GM21786 (cell line): ENCODE measurements around the gene EXOC3.

Source experiments
- ATAC-seq: cut with Tn5 transposase; IDR thresholded peaks from one replicate; pipeline ENCODE4 v1.9.1; 2021; ENCODE audit not compliant: unreplicated experiment

EXOC3 gene

DNA sequence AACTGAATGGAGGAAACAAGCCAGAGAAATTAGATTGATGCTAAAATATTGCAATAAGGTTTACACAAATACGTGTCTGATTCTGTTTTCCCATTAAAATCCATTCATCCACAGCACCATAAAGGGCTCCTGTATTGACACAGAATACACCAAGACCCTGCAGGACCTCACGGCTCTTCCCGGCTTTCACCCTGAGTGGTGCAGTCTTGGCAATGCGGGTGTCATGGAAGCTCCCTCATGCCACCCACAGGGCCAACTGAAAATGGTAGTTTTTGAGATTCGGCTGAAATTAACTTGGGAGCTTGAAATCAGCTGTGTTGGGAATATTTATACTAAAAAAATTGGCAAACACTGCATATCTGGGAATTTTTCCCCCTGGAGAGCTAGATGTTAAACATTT is 17.3 kb upstream of the EXOC3 start:
- no peak for ATAC-seq

DNA sequence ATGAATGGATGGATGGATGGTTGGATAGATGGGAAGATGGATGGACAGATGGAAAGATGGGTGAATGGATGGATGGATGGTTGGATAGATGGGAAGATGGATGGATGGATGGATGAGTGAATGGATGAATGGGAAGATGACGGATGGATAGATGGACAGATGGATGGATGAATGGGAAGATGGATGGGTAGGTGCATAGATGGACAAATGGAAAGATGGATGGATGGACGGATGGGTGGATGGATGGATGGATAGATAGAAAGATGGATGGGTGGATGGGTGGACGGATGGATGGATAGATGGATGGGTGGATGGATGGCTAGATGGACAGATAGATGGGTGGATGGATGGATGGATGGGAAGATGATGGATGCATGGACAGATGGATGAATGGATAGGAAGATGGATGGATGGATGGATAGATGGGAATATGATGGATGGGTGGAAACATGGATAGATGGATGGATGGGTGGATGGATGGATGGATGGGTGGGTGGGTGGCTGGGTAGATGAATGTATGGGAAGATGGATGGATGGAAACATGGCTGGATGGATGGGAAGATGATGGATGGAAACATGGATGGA is 16.5 kb upstream of the EXOC3 start:
- ATAC-seq: no peak

DNA sequence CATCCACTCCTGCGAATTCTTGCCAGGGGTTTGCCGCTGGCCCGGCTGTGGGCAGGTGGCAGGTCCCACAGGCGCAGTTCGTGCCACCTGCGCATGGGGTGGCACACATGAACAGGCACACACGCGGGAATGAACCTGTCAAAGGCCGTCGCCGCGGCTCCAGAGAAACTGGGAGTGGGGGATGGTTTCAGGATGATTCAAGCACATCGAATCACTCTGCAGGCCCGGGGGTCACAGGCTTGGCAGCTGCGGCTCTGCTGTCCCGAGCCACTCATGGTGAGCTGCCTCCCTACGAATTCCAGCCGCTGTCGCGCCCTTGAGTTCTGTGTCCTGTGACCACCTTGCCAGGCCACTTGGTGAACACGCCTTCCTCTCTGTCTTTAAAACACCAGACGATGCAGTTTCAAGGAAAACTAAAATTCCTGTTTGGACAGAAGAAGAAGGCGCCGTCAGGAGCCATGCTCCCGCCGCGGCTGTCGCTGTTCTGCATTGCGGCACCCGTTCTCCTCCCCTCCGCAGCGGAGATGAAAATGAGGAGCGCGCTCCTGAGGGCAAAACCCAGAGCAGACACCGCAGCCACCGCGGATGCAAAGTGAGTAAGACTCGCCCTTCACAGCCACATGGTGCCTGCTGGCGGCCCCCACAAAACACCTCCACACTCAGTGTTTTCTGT is 15.4 kb upstream of the EXOC3 start:
- ATAC-seq: no peak

DNA sequence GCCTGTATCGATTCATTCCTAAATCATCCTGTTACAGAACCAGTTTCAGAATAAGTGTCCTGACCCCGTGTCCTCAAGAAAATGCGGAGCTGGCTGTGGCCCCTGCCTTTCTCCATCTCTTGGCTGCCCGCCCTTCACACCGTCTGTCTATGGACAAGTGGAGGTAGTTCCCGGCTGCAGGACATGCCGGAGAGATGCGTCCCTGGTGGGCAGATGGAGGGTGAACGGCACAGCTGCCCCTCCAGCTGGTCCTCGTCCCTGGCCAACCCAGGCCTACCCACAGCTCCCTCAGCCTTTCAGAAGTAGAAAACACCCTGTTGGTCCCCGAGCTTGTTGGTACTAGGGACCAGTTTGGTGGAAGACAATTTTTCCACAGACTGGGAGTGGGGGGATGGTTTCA is 14.8 kb upstream of the EXOC3 start:
- ATAC-seq: no peak

DNA sequence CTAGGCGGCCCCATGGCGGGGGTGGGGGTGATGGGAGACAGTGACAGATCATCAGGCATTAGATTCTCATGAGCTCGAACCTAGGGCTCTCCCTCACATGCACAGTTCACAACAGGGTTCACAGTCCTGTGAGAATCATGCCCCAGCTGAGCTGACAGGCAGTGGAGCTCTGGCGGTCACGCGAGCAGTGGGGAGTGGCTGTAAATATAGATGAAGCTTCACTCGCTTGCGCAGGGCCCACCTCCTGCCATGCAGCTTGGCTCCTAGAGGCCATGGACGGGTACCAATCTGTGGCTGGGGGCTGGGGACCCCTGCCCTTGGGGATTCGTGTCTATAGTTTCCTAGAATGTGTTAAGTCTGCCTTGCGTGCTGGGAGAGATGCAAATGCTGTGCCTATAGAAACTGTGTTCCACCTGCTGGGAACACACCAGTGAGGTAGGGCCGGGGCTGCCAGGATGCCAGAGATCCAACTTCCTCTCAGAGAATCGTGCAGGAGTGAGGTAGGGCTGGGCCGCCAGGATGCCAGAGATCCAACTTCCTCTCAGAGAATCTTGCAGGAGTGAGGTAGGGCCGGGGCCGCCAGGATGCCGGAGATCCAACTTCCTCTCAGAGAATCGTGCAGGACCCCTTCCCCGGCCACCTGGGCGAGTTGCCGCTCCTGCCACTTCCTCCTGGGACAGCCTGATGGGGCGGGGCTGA is 14.1 kb upstream of the EXOC3 start:
- no peak for ATAC-seq

DNA sequence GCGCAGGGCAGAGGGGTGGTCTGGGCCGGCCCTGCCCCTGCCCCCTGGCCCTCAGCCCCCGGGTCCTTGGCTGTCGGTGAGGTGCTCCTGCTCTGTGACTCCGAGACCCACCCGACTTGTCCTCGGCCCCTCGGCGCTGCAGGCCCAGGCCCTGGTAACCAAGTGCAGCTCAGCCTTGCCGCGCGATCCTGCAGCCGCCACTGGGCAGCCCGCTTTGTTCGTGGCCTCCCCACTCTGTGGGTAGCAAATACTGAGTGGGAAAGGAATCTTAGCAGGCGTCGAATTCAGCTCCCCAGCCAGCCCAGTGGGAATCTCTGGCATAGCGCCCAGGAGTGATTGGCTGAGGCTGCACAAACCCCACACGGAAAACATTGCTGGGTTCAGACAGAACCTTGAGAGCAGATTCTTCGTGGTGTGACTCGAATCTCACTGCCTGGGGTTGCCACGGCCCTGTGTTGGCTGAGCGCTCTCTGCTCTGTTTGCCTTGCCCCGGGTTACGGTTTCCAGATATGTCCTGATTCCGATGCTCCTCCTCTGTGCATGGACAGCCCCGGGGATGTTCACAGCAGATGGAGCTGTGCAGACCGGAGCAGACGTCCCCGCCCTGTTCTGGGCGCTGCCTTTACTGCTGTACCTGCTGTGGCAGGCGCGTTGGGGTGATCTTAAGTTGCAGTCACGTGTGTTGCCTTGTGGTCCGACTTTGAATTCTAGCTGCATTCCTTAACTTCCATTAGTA is 13.4 kb upstream of the EXOC3 start:
- ATAC-seq: no peak

DNA sequence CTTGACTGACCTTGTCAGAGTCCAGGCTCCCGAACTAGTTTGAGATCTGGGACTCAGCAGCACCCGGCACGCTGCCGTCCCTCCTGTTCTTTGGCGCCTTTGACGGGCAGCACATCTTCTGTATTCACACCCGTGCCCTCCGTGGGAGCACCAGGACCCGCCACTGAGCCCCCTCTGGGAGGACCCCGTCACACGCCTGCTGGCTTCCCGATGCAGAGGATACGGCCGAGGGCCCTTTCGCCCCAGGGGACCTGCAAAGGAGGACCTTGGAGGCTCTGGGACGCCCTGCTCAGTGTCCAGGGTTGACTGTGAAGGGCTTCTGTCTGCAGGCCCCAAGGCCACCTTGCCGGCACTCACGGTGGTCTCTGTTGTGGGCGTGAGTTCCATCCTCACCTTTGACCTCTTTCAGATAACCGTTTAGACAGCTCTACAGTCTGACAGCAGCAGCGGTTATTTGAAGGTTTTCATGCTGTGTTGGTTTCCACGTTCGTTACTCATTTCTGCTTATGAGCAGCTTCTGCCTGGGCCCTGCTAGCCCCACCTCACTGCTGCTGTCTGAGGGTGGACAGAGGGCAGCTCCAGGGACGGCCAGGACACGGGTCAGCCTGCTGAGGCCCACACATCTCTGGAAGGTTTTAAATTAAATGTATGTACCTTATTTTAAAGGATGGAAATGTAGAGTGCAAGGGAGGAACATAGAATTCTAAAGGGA is 12.6 kb upstream of the EXOC3 start:
- ATAC-seq: no peak

DNA sequence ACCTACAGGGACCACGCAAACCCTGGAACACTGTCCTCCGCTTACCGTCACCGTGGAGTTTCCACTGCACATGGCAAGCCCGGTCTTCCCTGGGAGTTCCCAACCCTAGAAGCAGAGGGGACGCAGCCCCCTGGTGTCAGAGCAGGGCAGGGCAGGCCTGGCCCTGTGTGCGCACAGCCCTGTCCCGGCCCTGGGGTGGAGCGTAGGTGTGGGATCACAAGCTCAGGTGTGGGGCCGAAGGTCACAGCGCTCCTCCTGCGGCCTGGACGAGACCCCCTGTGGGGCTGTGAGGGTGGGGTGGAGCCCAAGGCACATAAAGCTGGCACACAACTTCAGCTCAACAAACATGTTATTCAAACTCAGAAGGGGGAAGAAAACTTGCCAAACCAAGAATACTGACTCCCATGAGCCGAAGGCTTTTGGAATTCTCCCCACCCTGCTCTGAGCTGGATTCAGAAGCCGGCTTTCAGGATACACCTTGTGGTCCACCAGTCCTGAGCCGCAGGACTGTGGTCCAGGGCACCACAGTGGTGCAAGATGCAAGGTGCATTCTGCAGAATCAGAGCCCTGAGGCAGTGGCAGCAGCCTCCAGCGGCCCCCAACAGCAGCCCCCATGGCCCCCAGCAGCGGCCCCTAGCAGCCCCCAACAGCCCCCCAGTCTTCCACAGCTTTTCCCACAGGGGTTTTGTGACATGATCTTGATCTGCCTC is 11.8 kb upstream of the EXOC3 start:
- ATAC-seq: peak; percentile 88

DNA sequence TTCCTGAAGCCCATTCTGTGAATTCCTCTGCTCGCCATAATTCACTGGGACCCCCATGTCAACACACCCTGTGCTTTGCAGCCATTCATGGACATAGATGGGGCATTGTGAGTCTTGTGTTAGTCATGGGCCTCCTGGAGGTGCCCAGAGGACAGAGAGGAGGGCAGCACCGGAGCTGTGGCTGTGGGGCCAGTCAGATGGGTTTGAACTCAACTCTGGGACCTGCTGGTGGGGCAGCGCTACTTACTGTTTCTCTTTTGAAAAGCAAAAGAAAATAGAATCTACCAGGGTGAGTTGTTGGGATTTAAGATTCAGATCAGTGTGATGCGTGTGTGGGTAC is 11.3 kb upstream of the EXOC3 start:
- ATAC-seq: no peak

DNA sequence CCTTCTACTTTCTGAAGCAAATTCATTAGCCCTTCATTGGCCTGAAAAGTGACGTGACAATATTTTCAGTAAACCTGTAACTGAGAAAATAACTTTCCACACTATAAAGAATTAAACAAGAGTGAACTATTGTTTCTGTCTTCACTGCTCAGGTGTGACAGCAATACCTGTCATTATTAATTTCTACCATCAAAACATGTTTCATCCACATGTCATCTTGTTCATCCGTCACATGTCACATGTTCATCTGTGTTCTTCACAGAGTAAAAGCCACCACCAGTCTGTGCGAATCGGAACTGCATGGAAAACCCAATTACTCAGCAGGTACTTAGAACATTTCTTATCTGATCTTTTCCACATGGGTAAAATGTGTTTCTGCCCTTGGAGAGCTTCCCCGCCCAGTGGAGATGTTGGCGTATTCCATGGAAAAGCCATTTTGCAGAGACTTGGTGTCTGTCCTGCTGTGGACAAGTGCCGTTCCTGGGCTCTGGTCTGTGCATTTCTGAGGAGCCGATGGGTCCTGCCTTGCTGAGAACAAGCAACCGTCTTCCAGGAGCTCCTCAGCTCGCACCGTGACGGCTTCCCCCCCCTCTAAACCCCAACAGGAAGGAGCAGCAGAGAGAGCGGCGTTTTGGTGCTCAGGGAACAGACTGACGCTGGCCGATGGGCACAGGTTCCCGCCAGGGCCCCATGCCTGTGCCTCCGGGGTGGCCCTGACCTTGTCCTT is 10.6 kb upstream of the EXOC3 start:
- no peak for ATAC-seq

DNA sequence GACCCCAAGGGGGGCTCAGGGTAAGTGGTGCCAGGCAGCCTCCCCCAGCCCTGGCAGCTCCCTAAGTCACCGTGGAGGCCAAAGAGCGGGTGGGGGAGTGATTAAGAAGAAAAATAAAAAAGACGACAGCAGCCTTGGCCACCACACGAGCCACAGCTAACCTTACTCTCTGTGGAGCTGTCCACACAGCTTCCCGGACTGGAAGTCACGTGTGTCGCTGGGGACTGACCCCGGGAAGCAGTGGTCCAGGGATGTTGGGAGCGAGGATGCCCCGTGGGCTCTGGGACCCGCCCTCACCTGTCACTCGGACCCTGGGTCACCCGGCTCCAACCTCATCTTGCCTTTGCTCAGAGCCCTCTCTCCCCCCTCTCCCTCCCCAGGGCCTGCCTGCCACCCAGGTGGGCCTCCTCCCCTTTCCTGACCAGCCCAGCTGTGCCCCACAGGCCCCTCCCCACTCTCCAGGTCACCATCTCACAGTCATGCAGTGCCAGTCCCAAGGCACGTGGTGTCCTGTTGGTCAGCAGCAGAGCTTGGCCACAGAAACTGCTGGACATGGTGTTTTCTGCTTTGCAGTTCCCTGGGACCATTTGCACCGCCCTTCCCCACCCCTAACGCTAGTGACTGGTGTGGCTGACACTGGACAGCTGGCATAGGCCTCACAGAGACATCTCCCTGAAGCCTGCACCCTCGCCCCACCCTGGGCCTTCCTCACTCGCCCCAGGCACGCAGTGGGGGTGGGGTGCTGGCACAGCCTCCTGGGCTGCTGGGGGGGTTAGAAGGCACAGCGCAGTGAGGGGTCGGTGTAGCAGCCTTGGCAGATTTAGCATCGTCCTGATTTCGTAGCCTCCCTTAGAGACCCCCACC is 9.8 kb upstream of the EXOC3 start:
- ATAC-seq: no peak

DNA sequence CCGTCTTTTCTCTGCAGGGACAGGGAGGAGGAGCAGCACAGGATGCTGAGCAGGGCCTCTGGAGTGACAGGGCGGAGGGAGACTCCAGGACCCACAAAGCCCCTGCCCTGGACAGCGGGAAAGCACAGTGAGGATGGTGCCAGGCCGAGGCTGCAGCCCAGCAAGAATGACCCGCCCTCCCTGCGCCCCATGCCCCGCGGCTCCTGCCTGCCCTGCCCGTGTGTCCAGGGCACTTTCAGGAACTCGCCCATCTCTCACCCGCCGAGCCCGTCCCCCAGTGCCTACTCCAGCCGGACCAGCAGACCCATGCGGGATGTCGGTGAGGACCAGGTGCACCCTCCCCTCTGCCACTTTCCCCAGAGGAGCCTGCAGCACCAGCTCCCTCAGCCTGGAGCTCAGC is 9.1 kb upstream of the EXOC3 start:
- ATAC-seq: no peak

DNA sequence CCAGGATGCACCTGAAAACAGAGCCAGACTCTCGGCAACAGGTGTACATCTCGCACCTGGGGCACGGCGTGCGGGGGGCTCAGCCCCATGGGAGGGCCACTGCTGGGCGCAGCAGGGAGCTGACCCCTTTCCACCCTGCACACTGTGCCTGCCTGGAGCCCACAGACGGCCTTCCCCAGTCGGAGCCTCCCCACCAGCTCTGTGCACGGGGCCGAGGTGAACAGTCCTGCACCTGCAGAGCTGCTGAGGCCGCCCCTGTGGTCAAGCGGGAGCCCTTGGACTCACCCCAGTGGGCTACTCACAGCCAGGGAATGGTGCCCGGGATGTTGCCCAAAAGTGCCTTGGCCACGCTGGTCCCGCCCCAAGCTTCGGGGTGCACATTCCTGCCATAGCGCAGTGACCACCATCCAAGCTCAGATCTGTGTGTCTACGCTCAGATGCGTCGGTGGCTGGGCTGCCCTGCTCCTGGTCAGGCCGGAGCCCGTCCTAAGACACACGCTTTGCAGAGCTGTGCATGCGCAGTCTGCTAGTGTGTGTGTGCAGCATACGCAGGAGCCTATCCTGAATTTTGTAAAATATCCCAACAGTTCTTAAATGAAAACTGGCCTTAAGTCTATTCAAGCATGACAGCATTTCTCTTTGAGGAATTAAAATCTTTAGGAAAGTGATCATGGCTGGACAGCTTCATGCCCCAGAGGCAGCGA is 8.4 kb upstream of the EXOC3 start:
- ATAC-seq: no peak

DNA sequence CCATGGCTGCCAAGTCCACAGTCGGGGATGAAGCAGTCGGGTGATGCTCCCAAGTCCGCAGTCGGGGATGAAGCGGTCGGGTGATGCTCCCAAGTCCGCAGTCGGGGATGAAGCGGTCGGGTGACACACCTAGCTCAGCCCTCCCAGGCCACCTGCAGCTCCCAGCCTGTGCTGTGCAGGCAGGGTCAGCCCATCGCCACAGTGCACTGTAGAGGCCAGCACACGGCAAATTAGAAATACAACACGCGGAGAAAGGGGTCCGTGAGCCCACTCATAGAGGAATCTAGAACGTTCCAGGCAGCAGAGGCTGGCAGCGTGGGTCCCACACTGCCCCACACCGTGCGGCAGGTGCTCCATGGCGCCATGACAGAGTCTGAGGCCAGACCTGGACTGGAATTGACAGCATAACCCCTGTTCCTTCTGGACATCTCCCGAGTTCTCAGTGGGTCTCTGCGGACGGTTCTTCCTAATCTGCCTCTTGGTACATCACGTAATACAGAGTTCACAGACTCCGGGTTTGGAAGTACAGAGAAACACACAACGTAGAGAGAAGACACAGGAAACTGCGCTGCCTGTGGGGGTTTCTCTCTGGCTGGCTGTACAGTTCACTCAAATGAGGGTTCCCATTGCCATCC is 7.7 kb upstream of the EXOC3 start:
- ATAC-seq: no peak

DNA sequence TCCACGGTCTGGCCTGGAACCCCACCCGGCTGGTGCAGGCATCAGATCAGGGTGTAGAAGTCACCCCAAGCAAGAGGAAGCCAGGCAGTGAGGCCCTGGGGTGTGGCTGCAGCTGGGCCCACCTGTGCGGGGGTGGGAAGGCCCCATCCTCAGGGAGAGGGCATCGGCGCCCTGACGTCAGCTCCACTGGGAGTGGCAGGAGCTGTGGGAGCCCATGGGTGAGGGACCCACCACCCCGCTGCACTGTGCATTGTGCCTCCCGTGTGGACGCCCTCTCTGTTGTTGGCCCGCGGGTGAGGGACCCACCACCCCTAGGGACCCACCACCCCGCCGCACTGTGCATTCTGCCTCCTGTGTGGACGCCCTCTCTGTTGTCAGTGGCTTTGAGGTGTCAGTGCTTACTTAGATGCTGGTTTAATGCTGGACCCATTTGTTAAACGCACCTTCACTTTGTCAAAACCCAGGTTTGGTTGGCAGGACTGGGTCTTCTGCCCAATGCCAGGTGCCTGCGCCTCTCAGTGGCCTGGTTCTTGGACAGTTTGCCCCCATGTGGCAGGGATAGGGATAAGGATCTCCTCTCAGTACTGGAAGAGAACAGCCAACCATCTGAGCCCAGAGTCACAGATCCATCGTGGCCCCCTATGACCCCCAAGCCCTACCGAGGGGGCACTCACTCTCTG is 6.9 kb upstream of the EXOC3 start:
- no peak for ATAC-seq

DNA sequence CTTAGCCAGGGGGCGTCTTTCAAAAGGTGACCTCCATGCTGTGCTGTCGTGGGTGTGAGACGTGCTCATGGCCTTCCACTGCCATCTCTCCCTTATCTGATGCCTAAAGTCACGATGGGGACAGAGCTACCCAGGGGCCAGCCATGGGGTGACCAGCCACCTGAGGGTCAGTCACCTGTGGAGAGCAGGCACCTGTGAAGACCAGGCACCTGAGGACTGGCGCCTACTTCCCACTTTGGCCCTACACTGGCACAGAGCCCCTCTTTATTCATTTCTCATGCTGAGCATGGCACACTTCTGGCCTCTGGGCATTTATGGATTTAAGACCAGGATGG is 6.4 kb upstream of the EXOC3 start:
- no peak for ATAC-seq

DNA sequence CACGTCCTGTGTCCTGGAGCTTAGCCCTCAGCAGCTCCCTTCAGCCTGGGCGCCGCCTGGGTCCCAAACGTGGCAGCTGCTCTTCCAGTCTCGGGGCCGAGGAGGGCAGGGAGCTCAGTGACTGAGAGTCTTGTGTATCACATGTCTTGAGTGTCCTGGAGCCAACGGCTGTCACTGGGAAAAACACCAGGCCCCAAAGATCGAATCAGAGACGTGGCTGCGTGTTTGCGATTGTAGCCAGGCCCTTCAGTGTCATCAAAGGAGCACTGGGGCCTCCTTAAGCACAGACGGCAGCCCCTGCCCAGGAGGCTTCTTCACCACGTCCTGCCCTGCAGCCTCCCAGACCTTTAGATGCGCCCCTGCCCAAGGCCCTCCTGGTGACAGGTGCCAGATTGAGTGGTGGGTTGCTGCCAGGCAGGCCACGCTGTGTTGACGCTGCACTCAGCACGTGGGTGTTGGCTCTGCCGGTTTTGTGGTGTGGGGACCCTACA is 5.7 kb upstream of the EXOC3 start:
- no peak for ATAC-seq
